NCI-H748 (cell line): ENCODE measurements around the gene FLNB.

Source experiments
- DNase-seq: peaks from one replicate; lab custom pipeline; 2025; ENCODE audit not compliant: unreplicated experiment; lab: John Stamatoyannopoulos, UW

Gene FLNB

DNA sequence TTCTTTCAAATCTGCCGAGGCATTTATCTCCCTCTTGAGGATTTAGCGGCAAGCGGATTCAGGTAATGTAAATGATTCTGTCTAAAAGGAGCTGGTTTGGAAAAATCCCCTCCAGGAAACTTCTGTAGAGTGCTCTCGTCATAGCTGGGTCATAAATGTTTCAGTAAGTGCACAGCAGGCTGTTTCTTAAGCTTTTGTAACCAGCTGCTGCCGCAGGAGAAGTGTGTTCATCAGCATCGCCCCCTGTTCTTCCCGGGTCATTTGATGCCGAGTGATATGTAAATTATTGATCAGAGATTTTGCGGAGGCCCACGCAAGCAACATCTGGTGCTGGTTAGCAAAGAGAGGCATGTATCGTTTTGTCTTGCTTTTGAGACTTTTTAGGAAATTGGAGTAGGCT is 149.5 kb downstream of the FLNB start:
- DNase-seq = no peak

- no peak for DNase-seq
Measured at GRCh38 chr3:58158442-58159153, 150.4 kb downstream of the FLNB start.

GRCh38 chr3:58160399-58160798 is 152.2 kb downstream of the FLNB start:
- DNase-seq = no peak

DNA sequence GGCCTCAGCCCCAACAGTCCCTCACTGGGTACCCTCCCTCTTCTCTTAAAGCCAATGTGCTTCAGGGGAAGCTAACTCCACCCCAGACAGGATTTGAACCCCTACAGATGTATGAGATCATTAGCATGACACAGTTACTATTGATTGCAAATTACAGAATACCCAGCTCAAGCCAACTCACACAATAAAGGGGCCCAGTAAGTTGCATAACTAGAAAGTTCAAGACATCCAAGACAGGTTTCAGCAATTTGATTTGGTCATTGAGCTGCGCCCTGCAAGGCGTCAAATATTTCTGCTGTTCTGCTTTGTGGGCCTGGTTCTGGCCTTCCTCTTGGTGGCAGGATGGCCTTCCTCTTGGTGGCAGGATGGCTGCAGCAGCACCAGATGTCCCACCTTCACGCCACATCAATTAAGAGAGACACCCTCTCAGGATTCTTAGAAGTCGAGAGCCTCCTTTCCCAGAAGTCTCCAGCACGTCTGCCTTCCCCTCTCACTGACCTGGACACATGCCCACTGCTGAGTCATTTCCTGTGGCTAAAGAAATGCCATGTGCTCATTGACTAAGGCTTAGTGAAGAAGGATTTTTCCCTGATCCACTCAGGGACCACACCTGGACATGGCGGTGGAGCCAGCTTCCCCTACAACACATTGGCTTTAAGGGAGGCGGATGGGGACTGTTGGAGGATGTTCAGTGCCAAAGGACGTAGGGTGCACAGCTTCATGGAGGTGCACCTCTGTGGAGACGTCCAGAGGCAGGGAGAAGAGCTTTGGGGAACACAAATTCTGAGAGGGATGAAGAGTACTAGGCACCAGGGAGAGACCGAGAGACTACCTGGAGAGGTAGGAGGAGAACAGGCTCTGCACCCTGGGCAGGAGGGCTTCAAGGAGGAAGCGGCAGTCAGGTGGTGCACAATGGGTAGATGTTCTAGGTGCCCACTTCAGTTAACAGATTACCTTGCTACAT is 153.5 kb downstream of the FLNB start:
- no peak for DNase-seq

GRCh38 chr3:58163234-58163633 is 155.0 kb downstream of the FLNB start:
- DNase-seq = no peak

DNA sequence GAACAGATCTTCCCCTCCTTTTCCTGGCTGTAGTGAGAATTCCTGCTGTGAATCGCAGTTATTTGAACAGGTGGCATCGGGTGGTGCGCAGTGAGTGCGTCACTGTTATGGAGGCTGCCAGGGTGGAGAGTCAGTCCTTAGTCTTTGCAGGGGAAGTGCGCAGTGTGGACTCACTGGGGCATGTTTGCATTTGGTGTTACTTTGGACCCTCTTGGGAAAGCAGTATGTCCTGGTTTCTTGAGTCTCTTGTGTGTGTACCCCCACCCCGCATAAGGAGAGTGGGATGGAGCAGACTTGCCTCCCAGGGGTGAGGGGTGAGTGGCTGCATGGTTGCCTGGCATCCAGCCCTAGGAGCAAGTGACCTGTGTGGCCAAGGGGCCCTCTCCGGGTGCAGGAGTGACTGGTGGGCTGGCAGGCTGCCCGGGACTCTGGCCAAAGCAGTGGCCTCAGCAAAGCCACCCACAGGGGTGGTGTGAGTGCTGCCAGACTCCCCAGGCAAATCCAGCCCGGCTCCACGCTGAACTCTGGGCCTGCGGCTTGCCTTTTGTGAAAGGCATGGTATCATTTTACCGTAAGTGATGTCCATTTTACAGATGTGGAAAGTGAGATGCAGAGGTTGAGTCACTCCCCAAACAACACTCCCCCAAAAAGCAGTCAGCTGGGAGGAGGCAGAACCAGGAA is 156.1 kb downstream of the FLNB start:
- peak; percentile 85 for DNase-seq

GRCh38 chr3:58164906-58165821 is 156.9 kb downstream of the FLNB start:
- DNase-seq = peak; percentile 67

DNA sequence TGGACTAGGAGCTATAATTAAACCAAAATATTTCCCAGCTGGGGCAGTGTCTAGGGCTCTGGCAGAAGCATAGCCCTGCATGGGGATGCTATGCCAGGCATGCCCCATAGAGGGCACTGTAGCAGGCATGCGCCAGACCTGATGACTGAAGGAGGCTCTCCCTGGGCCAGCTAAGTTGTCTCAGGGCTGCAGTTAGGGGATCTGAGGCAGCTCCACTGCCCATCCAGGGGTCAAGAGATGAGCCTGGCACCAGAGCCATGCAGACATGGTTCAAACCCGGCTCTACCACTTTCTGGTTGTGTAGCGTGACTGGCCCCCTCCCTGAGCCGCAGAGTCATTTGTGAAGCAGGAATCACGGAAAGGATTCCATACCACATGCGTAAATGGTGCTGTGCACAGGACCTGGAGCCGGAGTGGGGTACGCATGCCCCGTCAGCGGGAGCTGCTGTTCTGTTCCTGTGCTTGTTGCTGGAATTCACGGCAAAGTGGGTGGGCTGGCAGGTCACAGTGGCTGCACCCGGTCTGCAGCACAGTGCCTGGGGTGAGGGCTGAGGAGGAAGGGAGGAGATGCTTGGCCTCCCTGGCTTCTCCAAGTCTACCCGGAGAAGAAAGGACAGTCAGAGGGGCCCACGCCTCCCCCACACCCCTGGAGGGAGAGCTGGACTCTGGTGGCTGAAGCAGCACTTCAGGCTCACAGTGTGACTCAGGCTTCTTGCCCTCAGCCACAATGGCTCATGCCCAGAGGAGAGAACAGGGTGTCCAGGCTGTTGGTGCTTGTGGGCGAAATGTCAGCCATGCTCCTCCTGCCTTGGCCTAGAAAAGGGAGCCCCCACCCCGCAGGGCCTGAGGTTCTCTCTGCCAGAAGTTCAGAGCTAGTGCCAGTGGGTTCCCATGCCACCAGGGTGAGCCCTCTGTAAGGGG is 159.5 kb downstream of the FLNB start:
- DNase-seq = peak; percentile 28

DNA sequence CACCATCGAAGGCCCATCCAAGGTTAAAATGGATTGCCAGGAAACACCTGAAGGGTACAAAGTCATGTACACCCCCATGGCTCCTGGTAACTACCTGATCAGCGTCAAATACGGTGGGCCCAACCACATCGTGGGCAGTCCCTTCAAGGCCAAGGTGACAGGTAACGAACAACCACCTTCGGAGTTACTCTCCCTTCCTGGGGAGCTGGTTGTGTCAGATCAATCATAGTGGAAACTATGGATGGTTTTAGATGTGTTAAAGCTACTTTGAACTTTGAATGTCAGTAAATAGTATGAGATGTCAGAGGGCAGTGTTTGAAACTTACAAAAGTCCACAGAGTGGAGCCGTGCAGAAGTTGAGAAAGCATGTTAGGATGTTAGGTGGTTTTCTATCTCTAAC is 160.3 kb downstream of the FLNB start:
- DNase-seq = no peak

DNA sequence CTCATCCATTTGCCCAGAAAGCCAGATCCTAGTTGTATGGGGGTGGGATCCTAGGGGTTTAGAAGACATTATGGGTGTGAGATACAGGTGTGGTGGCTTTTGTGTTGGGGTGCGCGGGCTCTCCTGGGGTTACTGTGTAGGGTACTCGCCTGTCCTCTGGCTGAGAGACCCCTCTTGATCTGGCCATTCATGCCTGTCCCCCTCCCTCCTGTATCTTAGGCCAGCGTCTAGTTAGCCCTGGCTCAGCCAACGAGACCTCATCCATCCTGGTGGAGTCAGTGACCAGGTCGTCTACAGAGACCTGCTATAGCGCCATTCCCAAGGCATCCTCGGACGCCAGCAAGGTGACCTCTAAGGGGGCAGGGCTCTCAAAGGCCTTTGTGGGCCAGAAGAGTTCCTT is 161.1 kb downstream of the FLNB start:
- no peak for DNase-seq

DNA sequence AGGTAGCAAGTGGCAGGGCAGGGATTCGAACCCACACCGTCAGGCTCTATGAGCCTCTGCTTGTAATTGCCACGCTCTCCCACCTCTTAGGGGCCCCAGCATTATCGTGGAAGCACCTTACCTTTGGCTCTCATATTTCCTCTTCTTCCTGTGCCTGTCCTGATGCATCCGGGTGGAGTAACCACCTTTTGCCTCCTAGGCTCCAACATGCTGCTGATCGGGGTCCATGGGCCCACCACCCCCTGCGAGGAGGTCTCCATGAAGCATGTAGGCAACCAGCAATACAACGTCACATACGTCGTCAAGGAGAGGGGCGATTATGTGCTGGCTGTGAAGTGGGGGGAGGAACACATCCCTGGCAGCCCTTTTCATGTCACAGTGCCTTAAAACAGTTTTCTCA is 162.2 kb downstream of the FLNB start:
- DNase-seq = no peak

- no peak for DNase-seq
Measured at GRCh38 chr3:58171126-58171525, 162.9 kb downstream of the FLNB start.

DNA sequence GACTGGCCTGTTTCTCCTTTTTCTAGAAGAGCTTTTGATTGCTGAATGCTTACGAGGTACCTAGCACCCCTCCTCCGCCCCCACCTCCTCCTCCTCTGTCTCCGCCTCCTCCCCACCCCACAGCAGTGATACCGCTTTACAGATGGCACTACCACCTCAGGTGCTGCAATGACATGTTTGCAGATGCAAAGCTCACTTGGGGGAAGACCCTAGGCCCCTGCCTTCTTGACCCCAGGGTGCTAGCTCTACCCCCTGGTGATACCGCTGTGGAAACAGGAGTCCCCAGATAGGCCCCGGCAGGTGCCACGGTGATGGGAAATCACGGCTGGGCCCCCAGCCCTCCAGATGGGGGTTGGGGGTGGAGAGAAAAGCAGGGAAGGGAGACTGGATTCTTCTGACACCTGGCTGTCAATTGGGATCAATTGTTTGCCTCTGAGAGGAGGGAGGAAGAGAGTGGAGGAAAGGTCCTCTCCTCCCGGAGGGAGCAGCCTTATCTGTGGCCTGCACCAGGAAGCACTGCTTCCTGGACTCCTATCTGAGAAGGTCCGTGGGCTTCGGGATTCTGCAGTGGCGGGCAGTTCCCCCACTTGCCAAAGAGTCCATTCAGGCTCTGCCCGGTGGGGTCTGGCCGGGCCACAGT is 164.9 kb downstream of the FLNB start:
- DNase-seq = no peak

DNA sequence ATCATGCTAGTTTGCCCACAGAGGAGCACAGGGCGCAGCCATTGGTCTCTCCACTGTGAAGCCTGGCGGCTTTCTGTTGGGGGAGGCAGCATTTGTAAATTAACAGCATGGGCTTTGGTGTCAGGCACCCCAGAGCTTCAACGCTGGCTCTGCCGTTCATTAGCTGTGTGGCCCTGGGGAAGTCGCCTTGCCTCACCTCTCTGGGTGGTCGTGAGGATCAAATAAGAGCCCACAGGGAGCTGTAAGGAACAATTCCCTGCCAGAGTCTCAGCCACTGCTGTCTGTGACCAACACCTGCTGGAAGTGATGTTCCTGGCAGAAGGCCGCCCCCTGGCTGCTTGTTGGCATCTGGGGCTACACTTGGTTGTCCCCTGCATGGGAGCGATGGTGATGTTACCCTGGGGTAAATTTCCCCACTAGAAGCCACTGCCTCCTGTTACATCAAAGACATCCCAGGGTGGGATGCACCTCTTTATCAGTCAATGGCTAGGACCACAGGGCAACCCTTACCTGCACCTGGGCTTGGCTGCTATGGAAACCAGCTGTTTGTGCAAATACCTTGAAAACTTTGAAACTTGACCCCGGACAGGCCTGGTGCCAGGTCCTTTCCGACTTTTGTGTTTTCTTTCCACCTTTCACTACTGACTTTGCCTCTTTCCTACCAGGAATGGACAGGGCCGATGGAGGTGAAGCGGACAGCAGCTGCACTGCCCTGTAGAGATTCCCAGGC is 165.6 kb downstream of the FLNB start:
- peak; percentile 76 for DNase-seq

GRCh38 chr3:58175187-58175436 is 166.9 kb downstream of the FLNB start:
- no peak for DNase-seq

DNA sequence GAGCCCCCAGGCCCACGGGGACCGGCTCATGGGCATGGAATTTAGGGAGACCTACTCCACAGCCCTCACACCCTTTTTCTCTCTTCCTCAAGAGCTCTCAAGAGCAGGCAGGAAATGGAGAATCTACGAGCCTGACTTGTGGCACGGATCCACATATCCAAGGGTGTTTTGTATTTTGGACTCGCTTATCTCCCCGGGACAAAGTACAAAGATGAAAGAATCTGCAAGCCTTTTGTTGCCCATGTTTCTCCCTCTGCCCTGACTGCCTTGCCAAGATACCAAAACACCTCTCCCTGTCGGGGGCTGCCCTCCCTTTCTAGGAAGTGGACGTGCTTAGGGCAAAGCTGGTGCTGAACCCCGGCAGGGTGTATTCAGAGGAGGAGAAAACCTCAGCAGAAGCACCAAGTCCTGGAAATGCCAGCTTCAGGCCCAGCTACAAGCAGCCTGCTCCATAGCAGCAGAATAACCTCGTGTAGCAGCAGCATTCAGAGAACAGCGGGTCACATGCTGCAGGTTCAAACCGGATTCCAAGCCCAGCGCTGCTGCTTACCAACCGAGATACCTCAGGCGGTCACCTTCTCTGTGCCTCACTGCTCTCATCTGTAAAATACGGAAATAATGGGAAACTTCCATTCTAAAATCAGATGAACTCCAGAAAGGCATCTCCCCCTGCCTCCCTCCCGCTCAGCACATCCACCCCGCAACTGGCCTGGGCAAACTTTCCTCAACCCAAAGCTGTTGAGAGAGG is 167.4 kb downstream of the FLNB start:
- no peak for DNase-seq

DNA sequence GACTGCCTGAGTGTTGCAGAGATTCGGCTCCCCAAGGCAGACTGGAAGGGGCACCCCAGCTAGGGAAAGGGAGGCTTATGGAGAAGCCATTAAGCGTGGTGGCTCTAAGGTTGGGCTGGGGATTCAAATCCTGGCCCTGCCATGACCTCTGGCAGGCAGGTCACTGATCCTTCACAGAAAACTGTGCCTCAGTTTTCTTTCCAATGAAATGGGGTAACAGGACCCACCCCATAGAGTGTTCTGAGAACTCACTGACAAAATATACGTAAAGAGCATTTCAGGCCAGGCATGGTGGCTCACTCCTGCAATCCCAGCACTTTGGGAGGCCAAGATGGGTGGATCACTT is 167.9 kb downstream of the FLNB start:
- no peak for DNase-seq

GRCh38 chr3:58176827-58177489 is 168.7 kb downstream of the FLNB start:
- DNase-seq = no peak
